HepG2 (cell line): ENCODE data around the gene RREB1. TPM values are rescaled to one million over a fixed set of nuclear protein-coding genes. Genes with fewer than 3 reads are reported as not detected.

Experiments used
- ARNTL ChIP-seq: sonication (generic); formaldehyde crosslinking; IDR thresholded peaks from 2 replicates; pipeline ENCODE4 v1.4.0; 2020; ENCODE audit warnings: mild to moderate bottlenecking, missing genetic modification reagents
- GTF2F1 ChIP-seq: fragments of 150-350 bp; IDR thresholded peaks from 2 replicates; pipeline ENCODE4 v1.6.1; 2014; ENCODE audit warnings: low read length
- HNRNPL ChIP-seq: fragments of 200-400 bp; formaldehyde crosslinking; IDR thresholded peaks from 2 replicates; pipeline ENCODE4 v1.6.1; 2017; ENCODE audit warnings: mild to moderate bottlenecking, low read depth, low read length
- KAT7 ChIP-seq: IDR thresholded peaks from 2 replicates; pipeline ENCODE4 v1.6.1; 2018; ENCODE audit warnings: borderline replicate concordance, missing compliant biosample characterization
- KDM4B ChIP-seq: sonication (generic); formaldehyde crosslinking; IDR thresholded peaks from 2 replicates; pipeline ENCODE4 v1.4.0; 2020; ENCODE audit warnings: missing genetic modification reagents
- MED1 ChIP-seq: sonication (generic); formaldehyde crosslinking; IDR thresholded peaks from 2 replicates; pipeline ENCODE4 v1.4.0; 2020; ENCODE audit warnings: missing genetic modification reagents
- NFE2L2 ChIP-seq: fragments of 150-350 bp; IDR thresholded peaks from 2 replicates; pipeline ENCODE4 v1.6.1; 2014; ENCODE audit warnings: low read length
- NFKB2 ChIP-seq: sonication (generic); formaldehyde crosslinking; IDR thresholded peaks from 2 replicates; pipeline ENCODE4 v1.4.0; 2020; ENCODE audit warnings: missing genetic modification reagents, borderline replicate concordance
- SMAD1 ChIP-seq: sonication (generic); formaldehyde crosslinking; IDR thresholded peaks from 2 replicates; pipeline ENCODE4 v1.4.0; 2020; ENCODE audit warnings: missing genetic modification reagents, low read depth, mild to moderate bottlenecking, borderline replicate concordance
- STAG1 ChIP-seq: sonication (generic); formaldehyde crosslinking; IDR thresholded peaks from 2 replicates; pipeline ENCODE4 v1.4.0; 2020; ENCODE audit warnings: missing genetic modification reagents
- ZNF230 ChIP-seq: sonication (generic); formaldehyde crosslinking; IDR thresholded peaks from 2 replicates; pipeline ENCODE4 v1.4.0; 2020; ENCODE audit warnings: mild to moderate bottlenecking, missing genetic modification reagents
- ZNF234 ChIP-seq: sonication (generic); formaldehyde crosslinking; conservative IDR thresholded peaks from 2 replicates; pipeline ENCODE4 v1.5.1; 2020; ENCODE audit warnings: mild to moderate bottlenecking, missing genetic modification reagents
- ZNF256 ChIP-seq: sonication (generic); formaldehyde crosslinking; conservative IDR thresholded peaks from 2 replicates; pipeline ENCODE4 v1.4.0; 2020; ENCODE audit warnings: missing genetic modification reagents
- ZNF530 ChIP-seq: sonication (generic); formaldehyde crosslinking; IDR thresholded peaks from 2 replicates; pipeline ENCODE4 v1.5.0; 2020; ENCODE audit warnings: low read depth, mild to moderate bottlenecking, missing genetic modification reagents
- ZNF629 ChIP-seq: sonication (generic); formaldehyde crosslinking; conservative IDR thresholded peaks from 2 replicates; pipeline ENCODE4 v1.5.0; 2020; ENCODE audit warnings: missing genetic modification reagents
- ZNF773 ChIP-seq: sonication (generic); formaldehyde crosslinking; IDR thresholded peaks from 2 replicates; pipeline ENCODE4 v1.4.0; 2020; ENCODE audit warnings: missing genetic modification reagents, borderline replicate concordance
- polyA plus RNA-seq, 8 experiments: library from polyadenylated mRNA; depleted of rRNA in 3 of 8; stranded (reverse) in 7 of 8; unstranded in 1 of 8; fragments of >200 nt; fragmentation: Illumina TruSeq in 4 of 8; extraction: Trizol in 4 of 8; gene quantifications; 2 replicates each; pipeline versions ENCODE4 v1.2.1 to v1.2.3, GENCODE V29; 2011 to 2016; ENCODE audit warnings: low read depth in 4 of 8, missing spikeins in 1 of 8, mixed read lengths in 1 of 8; ENCODE audit not compliant: insufficient read depth in 1 of 8
- total RNA-seq, 5 experiments: library from RNA; depleted of rRNA; stranded (reverse); fragments of >200 nt; fragmentation: Illumina TruSeq; extraction: Trizol; gene quantifications; 2 replicates each; pipeline ENCODE4 v1.2.3, GENCODE V29; 2016; ENCODE audit warnings: low read depth in 1 of 5
- TF ChIP-seq, protein P1 (sequence below): sonication (generic); formaldehyde crosslinking; IDR thresholded peaks from 2 replicates; pipeline ENCODE4 v1.5.1; 2020; ENCODE audit warnings: missing genetic modification reagents, mild to moderate bottlenecking, borderline replicate concordance
- TF ChIP-seq, protein P2 (sequence below): sonication (generic); formaldehyde crosslinking; IDR thresholded peaks from 2 replicates; pipeline ENCODE4 v1.4.0; 2020; ENCODE audit warnings: mild to moderate bottlenecking, missing genetic modification reagents
- TF ChIP-seq, protein P3 (sequence below): sonication (generic); formaldehyde crosslinking; IDR thresholded peaks from 2 replicates; pipeline ENCODE4 v1.5.0; 2020; ENCODE audit warnings: missing genetic modification reagents

RREB1 gene
- total and polyA plus RNA-seq, 2 of the 13 experiments (the other 11 are each of a cell fraction or from before 2014, with no cell fraction given): 6.1 to 23.2 TPM

DNA sequence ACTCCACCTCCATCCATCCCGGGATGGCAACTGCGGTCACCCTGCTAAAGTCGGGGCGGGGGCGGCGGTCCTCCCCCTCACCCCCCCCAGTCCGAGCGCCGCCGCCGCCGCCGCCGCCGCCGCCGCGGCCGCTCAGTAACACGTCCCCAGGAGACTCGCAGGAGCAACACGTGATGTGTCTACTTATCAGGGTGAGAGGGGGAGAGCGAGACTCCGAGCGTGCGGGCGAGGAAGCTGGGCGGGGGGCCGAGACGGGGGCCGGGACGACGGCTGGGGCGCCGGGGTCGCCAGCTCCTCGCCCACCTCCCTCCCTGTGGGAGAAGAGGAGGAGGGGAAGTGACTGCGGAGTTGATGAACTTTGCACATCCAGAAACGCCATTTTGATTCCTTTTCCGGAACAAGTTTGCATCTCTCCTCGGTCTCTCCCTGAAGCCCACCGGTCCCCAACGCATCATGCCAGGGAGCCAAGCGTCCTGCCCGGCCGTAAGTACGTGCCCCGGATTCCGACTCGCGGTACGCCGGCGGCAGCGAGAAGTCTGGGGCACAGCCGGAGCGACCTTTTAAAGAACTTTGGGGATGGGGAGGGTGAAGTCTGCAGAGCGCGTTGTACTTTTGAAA lies at the start of gene RREB1 (continued):
- TF ChIP-seq ZNF530 (CRISPR knock-in tag) (no peak), NFKB2 (no peak), ZNF230 (CRISPR knock-in tag) (no peak), GTF2F1 (no peak), ZNF256 (CRISPR knock-in tag) (no peak), HNRNPL (0 out of 2 replicates have a peak, but pooled peaks have one; percentile 40), SMAD1 (CRISPR knock-in tag) (no peak), MED1 (CRISPR knock-in tag) (0 out of 2 replicates have a peak, but pooled peaks have one; percentile 3), ZNF629 (CRISPR knock-in tag) (0 out of 2 replicates have a peak, but pooled peaks have one; percentile 28), KAT7 (CRISPR knock-in tag) (no peak), KDM4B (CRISPR knock-in tag) (peak; percentile 85; the same call in 1 of the 2 replicates), ARNTL (CRISPR knock-in tag) (peak; percentile 20; the same call in 1 of the 2 replicates), NFE2L2 (no peak), STAG1 (CRISPR knock-in tag) (no peak), ZNF773 (CRISPR knock-in tag) (no peak), ZNF234 (no peak)
- TF ChIP-seq, protein P1, sequence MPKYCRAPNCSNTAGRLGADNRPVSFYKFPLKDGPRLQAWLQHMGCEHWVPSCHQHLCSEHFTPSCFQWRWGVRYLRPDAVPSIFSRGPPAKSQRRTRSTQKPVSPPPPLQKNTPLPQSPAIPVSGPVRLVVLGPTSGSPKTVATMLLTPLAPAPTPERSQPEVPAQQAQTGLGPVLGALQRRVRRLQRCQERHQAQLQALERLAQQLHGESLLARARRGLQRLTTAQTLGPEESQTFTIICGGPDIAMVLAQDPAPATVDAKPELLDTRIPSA (CRISPR knock-in tag): no peak
- TF ChIP-seq, protein P2, sequence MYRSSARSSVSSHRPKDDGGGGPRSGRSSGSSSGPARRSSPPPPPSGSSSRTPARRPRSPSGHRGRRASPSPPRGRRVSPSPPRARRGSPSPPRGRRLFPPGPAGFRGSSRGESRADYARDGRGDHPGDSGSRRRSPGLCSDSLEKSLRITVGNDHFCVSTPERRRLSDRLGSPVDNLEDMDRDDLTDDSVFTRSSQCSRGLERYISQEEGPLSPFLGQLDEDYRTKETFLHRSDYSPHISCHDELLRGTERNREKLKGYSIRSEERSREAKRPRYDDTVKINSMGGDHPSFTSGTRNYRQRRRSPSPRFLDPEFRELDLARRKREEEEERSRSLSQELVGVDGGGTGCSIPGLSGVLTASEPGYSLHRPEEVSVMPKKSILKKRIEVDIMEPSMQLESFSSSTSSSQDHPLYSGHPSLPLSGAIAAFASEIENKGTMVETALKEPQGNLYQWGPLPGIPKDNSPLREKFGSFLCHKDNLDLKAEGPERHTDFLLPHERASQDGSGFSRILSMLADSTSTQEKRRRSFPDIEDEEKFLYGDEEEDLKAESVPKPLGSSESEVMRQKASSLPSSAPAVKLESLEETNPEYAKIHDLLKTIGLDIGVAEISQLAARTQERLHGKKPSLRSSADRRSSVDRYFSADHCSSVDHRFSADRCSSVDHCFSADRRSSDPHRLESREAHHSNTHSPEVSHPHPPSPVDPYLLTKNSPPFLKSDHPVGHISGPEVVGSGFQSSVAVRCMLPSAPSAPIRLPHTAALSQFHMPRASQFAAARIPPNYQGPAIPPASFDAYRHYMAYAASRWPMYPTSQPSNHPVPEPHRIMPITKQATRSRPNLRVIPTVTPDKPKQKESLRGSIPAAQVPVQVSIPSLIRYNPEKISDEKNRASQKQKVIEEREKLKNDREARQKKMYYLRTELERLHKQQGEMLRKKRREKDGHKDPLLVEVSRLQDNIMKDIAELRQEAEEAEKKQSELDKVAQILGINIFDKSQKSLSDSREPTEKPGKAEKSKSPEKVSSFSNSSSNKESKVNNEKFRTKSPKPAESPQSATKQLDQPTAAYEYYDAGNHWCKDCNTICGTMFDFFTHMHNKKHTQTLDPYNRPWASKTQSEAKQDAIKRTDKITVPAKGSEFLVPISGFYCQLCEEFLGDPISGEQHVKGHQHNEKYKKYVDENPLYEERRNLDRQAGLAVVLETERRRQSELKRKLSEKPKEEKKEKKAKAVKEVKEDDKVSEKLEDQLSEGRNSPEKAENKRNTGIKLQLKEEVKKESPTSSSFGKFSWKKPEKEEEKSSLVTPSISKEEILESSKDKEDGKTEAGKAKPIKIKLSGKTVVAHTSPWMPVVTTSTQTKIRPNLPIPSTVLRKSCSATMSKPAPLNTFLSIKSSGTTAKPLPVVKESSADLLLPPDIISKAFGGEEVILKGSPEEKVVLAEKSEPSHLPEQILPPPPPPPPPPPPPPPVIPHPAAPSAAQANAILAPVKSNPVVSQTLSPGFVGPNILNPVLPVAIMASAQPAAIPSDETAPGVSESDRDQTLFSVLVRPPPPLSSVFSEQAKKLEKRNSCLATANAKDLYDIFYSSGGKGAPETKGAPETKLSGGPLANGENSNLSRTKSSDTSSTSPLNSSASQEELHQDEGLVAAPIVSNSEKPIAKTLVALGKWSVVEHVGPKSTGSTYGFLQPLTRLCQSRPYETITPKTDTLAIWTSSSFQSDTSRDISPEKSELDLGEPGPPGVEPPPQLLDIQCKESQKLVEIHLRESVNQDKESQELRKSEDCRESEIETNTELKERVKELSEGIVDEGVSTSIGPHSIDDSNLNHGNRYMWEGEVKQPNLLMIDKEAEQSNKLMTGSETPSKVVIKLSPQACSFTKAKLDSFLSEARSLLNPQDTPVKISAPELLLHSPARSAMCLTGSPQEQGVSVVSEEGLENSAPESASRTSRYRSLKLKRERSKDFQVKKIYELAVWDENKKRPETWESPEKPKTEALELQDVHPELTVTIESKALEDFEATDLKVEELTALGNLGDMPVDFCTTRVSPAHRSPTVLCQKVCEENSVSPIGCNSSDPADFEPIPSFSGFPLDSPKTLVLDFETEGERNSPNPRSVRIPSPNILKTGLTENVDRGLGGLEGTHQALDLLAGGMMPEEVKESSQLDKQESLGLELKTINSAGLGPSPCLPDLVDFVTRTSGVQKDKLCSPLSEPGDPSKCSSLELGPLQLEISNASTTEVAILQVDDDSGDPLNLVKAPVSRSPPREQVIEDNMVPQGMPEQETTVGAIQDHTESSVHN: no peak
- TF ChIP-seq, protein P3, sequence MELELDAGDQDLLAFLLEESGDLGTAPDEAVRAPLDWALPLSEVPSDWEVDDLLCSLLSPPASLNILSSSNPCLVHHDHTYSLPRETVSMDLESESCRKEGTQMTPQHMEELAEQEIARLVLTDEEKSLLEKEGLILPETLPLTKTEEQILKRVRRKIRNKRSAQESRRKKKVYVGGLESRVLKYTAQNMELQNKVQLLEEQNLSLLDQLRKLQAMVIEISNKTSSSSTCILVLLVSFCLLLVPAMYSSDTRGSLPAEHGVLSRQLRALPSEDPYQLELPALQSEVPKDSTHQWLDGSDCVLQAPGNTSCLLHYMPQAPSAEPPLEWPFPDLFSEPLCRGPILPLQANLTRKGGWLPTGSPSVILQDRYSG (CRISPR knock-in tag): no peak
